Superior temporal gyrus (tissue), 1 donor: ENCODE measurements around the gene KIRREL3.
"Not testable (repeated sequence)": the region's sequence is repeated elsewhere in the genome, so short reads cannot be mapped to it uniquely, and the experiment has no call there.

Experiments used
- DNase-seq: peaks from one replicate; pipeline ENCODE4 v3.0.0-alpha.2; 2016; ENCODE audit errors: extremely low spot score

Gene KIRREL3

GRCh38 chr11:126405374-126405773, 595.2 kb downstream of the KIRREL3 start:
- no peak for DNase-seq

DNA sequence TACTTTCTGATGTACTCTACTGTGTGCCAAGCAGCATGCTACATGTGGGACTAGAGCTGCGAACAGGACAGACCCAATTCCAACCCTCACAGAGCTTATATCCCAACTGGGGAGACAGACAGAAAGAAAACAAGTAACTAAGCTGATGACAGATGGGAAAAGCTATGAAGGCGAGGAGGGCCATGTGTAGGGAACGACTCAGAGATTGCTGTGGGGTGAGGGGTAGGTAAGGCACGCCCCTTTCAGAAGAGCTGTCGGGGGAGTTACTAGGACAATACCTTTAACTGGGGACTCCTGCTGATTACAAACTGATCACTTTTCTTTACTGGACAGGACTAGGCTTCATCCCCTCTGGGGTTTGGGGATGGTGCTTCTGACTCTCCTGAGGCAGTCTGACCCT, 596.2 kb downstream of the KIRREL3 start:
- DNase-seq = no peak

- DNase-seq = no peak
Measured at GRCh38 chr11:126403658-126404057, 596.9 kb downstream of the KIRREL3 start.

- DNase-seq = no peak
Measured at GRCh38 chr11:126403022-126403581, 597.5 kb downstream of the KIRREL3 start.

DNA sequence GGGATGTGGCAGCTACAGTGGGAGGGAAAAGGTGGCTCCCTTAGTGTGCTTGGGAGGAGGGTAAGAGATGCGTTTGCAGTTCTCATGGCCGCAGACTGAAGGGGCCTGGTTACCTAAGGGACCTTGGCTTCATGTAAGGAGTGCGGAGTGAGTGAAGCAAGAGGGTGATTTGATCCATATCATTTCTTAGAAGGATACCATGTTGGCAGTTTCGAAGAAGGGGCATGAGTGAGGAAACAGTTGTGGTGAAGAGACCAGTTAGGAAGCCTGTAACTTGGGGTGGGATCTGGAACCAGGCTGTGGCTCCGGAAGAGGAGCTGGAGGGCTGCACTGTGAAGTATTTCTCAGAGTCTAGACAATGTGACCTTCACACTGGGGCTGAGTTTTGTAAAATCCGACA, 600.1 kb downstream of the KIRREL3 start:
- no peak for DNase-seq

DNA sequence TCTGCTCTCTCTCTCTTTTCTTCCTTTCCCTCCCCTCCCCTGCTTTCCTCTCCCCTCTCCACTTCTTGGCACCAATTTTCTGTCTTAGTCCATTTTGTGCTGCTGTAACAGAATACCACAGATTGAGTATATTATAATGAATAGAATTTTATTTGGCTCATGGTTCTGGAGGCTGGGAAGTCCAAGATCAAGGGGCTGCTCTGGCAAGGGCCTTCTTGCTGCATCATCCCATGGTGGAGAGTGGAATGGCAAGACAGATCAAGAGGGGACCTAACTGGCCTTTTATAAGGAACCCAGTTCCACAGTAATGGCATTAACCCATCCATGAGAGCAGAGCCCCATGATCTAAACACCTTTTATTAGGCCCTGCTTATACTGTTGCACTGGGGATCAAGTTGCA, 600.6 kb downstream of the KIRREL3 start:
- DNase-seq = no peak

DNA sequence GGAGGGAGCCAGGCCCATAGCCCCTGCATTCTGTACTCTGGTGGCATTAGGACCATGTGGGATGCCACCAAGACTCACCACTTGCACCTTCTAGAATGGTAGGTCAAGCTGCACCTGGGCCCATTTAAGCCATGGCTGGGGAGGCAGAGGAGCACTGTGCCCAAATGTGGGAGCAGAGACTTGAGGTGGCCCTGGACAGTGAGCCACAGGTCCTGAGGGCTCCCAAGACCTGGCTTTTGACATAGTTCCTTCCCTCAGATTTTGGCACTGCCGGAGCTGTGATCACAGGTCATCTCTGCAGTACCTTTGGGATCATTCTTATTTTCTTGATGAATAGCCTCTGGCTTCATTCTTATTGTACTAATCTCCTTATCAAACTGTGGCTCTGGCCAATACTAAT, 601.8 kb downstream of the KIRREL3 start:
- no peak for DNase-seq

DNA sequence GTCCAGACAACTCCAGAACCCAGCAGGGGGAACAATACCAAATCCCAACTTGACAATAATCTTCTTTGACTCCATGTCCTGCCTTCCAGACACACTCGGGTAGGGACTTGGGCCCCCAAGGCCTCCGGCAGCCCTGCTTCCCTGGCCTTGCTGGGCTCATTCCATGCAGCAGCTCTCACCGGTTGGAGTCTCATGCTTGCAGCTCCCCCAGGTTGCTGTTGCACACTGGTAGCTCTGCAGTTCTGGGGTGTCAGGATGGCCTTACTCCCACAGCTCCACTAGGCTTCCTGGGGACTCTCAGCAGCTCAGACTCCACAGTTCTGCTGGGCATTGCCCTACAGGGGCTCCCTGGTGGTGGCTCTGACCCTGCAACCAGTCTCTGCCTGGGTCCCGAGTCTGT, 602.3 kb downstream of the KIRREL3 start:
- no peak for DNase-seq

- no peak for DNase-seq
Measured at GRCh38 chr11:126396965-126397364, 603.6 kb downstream of the KIRREL3 start.

GRCh38 chr11:126396266-126396665, 604.3 kb downstream of the KIRREL3 start:
- DNase-seq = not testable (repeated sequence)

GRCh38 chr11:126395784-126396183, 604.8 kb downstream of the KIRREL3 start:
- not testable (repeated sequence) for DNase-seq

DNA sequence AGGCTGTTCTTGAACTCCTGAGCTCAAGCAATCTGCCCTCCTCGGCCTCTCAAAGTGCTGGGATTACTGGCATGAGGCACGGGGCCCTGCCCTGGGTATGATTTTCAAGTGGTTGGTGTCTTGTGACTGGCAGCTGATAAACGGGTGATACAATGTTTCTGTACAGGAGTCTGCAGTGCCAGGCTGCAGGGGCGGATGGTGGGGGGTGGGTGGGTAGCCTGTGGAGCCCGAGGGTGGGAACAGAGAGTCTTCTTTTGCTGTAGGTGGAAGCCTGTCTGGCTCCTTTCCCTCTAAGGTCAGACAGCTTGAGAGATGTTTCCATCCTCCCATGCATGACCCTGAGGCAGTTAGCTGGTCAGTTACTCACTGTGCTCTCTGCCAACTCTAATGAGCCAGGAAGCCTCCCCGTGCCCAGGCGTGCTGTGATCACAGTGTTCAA, 605.9 kb downstream of the KIRREL3 start:
- not testable (repeated sequence) for DNase-seq

DNA sequence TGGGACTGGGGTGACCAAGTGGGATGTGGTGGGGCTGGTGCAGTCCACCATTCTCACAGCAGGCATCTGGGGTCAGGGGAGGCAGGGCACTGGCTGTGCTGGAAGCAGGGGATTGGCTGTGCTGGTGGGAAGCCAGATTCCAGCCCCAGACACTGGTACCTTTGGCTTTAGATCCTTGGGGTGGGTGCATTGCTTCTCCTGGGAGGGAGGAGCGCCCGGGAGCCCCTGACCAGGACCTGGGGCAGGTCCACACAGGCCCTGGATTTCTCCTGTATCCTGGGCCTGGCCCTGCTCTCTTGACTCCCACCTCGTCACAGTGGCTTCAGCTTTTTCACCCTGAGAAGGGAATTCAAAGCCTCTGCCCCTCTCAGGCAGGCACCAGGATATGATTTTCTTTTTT, 606.5 kb downstream of the KIRREL3 start:
- DNase-seq = no peak

DNA sequence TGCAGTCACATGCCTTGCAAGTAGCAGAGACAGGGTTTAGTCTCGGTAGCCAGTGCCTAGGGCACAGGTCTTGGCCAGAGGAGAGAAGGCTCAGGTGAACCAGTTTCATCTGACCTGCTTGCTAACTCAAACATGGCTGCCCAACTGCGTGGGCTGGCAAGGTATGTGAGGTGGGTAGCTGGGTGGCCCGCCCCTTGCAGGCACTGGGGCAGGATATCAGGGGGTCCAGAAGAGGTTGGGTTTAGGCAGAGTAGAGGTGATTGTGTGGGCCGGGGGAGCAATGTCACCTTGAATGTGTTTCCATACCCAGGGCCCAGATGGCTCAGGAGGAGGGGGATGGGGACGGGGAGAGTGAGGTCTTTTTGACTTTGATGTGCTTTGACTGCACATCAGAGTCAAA, 607.4 kb downstream of the KIRREL3 start:
- no peak for DNase-seq

DNA sequence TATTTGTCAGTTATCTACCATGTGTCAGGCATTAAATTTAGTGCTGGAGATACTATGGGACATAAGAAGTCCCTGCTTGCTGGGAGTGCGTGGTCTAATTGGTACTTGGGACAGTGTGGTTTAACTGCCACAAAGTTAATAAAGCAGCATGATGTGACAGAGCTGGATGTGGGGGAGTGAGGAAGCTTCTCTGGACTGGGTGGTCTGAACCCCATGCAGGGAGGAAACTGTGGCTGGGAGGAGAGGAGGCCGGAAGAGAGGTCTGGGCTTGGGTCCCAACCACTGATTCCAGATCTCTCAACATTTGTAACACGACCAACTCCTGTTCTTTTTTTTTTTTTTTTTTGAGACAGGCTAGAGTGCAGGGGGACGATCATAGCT, 607.9 kb downstream of the KIRREL3 start:
- no peak for DNase-seq

GRCh38 chr11:126391970-126392632, 608.5 kb downstream of the KIRREL3 start:
- peak; percentile 76 for DNase-seq

DNA sequence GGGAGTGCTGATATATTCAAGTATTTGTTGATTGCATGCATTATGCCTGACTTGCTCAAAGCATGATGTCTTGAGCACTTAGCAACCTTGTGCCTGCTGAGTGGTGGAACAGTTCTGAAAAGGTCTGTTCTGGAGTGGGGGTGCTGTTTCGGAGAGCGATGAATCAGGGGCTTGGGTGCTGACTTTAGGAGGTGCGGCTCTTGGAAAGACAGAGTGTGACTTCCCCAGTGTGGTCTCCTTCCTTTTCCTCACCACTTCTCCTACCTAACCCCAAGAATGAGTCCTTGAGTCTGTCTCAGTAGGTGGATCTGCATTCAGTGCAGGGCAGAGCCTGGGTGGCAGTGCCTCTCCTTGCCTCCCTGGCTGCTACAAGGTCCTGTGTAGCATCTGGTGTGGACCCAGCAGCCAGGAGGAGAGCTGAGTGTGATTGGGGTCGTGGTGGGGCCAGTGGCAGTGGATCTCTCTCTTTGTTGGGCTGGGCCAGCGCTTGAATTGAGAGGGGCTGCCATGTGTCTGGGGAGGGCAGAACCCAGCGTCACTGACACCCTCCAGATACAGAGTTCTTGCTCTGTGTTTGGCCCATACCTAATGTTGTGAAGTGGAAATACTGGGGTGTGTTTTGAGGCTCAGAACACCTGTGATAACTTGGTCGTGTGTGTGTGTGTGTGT, 609.1 kb downstream of the KIRREL3 start:
- DNase-seq = no peak

DNA sequence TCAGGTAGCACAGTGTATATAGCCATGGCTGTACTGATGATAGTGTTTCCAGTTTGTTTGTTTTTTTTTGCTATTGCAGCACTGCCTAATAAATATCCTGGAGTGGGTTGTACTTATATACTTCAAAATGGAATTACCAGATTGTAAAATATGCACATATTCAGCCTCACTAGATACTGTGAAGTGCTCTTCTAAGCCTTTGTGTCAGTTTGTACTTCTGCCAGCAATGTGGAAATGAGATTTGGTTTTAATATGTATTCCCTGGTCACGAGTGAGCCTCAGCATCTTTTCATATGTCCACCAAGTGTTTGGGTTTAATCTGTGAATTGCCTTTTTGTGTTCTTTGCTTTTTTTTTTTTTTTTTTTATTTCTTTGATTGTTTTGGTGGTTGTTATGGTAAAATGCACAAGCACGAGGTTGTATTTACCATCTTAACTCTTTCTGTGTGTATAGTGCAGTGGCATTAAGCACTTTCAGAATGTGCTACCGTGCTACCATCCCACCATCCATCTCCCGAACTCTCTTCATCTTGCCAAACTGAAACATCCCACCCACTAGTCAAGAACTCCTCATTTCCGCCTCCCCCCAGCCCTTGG, 610.2 kb downstream of the KIRREL3 start:
- DNase-seq = no peak

- DNase-seq = no peak
Measured at GRCh38 chr11:126387857-126388256, 612.7 kb downstream of the KIRREL3 start.

- not testable (repeated sequence) for DNase-seq
Measured at GRCh38 chr11:126386729-126387071, 613.9 kb downstream of the KIRREL3 start.

DNA sequence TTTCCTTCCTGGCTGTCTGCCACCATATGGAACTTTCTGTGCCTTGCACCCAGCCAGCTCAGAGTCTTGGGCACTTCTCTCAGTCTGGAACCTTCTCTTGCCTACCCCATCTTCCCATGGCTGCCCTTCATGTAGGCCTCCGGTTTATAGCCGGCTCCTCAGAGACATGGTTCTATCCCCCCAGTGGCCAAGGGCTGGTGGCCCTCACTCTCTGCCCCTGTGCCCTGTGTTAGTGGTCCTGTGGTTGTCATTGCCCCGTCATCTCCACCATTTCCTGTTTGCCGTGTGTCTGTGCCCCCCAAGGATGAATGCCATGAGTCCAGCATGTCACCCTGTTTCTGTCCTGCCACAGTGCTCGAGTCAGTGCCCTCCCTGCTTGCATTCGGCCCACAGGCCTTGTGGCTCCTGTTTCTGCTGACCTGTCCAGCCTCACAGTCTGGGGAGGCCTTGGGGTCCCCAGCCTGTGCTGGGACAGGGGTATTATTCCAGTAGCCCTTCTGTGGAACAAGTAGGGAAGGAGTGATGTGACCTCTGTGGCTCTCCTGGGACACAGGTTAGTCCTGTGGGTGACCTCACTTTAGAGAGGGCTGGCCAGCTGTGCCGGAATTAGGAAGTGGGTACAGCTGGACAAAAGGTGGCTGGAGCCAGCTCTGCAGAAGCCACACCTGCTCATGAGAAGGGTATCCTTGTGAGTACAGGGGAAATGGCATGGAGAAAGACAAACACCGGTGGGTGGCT, 614.4 kb downstream of the KIRREL3 start:
- DNase-seq = no peak

DNA sequence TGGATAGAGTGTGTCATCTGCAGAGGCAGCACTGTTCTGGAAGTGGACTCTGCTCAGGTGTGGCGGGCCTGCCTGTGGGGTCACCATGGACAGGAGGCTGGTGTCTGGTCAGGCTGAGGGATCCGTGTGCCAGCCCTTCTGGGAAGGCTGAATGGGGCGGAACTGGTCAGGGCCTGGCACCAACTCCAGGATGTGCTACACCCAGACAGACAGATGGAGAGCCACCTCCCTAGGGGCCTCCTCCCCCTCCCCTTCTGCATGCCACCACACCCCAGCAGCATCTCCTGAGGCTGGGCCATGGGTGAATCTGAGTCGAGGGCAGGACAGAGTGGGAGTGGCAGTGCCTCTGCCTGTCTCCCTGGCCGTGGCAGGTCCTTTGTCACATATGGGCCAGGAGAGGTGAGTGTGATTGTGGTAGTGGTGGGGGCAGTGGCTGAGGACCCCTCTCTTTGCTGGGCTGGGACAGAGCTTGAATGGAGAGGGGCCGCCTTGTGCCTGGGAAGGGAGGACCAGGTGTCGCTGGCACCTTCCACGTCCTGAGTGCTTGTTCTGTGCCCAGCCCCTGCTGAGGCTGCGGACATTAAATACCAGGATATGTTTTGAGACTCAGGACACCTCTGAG, 616.0 kb downstream of the KIRREL3 start:
- no peak for DNase-seq
